Fibroblast of villous mesenchyme (primary cell): ENCODE data around the gene INPP5B. TPM values are rescaled to one million over a fixed set of nuclear protein-coding genes. Genes with fewer than 3 reads are reported as not detected.
A peak's percentile ranks its signal among the peaks of the same experiment; 100 is the strongest.

ENCODE experiments used
- DNase-seq: peaks from one replicate; pipeline ENCODE4 v3.0.0-alpha.2; 2010; ENCODE audit warnings: low read depth
- H3K4me3 ChIP-seq: 2 replicates; pipeline ENCODE4 v1.5.1; 2011; ENCODE audit warnings: low read depth, mild to moderate bottlenecking, low read length
- CTCF ChIP-seq: IDR thresholded peaks from 2 replicates; pipeline ENCODE4 v1.5.1; 2012; ENCODE audit warnings: low read depth, mild to moderate bottlenecking, low read length; ENCODE audit not compliant: insufficient read depth
- total RNA-seq: library from RNA; depleted of rRNA; stranded (reverse); fragments of >200 nt; gene quantifications from 2 replicates; pipeline ENCODE4 v1.2.3, GENCODE V29; 2012

INPP5B gene
- total RNA-seq, result 31.1 and 35.1 TPM in 2 replicates

DNA sequence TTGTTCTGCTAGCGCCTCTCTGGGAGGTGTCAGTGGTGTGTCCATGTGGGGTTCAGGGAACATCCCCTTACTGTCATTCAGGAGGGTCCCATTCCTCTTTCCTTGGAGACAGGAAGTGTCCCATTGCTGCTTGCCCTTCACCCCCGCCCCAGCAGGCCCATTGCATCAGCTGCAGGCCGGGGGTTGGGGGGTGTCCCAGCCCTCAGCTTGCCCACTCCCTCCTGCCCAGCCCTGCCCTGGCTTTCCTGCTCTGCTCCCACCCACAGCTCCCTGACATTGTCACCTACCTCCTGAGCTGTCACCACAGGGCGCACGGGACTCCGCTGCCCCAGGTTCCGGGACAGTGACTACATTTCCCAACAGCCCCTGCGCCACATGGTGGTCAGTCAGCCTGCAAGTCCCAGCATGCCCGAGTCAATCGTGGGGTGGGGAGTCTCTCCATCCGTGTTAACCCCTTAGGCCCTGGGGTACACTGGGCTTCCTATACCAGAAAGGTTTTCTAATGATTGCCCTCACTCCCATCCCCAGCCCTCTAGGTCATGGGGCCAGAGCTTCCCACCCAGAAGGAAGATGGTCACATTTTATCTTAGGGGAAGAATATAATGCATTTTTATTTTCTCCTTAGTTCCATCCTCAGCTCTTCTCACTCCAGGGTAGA is at the start of gene INPP5B:
Gene INPP5B (minus strand): TSS at position 351 of the 658 bp plus-strand sequence. CDS start 745 bp downstream, outside the sequence.
- no peak for TF ChIP-seq CTCF
- DNase-seq, result peak; percentile 90
- peak within 1 kb of the TSS; percentile 86 for H3K4me3 ChIP-seq

GRCh38 chr1:37995751-37996345 is 49.0 kb upstream of the INPP5B start:
- TF ChIP-seq CTCF, result no peak
- DNase-seq, result peak; percentile 87

DNA sequence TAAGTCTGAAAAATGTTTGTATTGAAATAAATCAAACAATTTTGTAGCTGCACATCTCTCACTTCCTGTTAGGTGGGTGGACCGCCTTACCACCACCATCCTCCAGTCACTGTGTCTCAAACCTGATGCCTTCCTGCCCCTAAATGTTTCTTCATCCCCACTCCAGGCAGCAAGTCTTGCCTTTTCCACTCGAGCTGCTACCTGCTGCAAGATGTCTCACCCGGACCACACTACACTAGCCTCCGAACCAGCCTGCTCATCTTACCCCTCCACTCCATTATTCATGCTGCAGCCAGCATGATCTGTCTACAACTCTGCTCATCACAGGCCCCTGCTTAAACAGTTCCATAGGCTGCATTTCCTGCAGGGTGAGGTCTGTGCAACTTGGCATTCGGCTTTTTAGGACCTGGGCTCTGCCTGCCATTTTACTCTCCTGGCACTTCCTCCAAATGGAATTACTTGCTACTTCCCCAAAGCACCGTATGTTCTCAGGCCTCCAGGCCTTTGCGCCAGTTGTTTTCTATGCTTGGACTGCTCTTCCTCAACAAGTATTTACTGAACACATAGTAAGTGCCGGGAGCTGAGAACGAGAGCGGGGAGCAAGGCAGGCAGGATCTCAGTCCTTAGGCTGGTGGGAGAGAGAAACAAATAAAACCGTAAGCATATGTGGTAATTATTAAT is 48.2 kb upstream of the INPP5B start:
- no peak for DNase-seq
- no peak for TF ChIP-seq CTCF
- no peak overlapping the region for H3K4me3 ChIP-seq

More at GRCh38 chr1:37995751-37996345, 49.0 kb upstream of the INPP5B start:
- H3K4me3 ChIP-seq, result peak overlapping the region; percentile 45

DNA sequence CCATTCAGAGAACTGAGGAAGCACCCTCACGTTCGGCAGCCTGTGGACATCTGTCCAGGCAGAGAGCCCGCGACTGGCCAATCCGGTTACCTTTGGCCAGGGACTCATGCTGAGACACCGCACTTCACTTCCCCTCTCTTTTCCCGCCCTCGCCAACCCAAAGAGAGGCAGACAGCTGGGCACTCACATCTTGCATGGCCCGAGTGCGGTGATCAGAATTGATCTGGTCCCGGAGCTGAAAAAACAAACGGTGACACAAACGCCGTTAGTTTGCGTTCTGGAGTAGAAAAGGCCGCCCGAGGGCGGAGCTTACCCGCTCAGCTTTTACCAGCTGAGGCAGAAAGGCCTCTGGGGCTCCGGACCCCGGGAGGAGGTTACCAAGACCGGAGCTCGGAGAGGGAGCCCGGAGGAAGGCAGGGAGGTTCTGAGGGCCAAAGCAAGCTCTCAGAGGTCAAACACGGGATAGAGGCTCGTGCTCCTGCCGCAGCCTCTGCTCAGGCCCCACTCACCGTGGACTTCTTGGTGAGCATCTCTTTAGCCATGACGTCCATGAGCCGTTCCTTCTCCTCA is 42.6 kb upstream of the INPP5B start:
- peak; percentile 38 for DNase-seq
- no peak for TF ChIP-seq CTCF
- H3K4me3 ChIP-seq, result peak overlapping the region; percentile 92

DNA sequence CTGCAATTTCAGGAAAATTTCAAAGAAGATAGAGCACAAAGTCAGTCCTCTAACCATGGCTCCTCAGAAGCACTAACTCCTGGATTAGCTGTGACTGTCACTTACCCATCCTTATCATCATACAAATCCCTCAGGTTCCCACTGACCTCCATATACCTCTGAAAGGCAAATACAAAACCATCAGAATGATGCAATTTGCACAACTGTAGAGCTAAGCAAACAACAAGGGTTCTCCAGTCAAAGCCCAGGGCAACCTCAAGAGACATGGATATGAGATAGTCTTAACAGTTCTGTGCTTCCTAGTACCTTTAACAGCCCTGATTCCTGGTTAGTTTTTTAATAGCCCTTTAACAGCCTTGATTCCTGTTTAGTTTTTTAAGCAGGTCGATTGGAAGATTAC is 40.8 kb upstream of the INPP5B start:
- TF ChIP-seq CTCF, result no peak

DNA sequence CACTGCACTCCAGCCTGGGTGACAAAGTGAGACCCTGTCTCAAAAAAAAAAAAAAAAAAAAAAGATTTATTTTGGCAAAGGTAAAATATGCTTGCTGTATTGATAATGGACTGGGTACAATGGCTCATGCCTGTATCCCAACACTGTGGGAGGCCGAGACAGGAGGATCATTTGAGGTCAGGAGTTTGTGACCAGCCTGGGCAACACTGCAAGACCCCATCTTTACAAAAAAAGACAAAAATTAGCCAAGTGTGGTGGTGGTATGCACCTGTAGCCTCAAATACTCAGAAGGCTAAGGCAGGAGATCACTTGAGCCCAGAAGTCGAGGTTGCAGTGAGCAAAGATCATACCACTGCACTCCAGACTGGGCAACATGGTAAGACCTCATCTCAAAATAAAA is 36.7 kb upstream of the INPP5B start:
- DNase-seq, result no peak
- no peak overlapping the region for H3K4me3 ChIP-seq
- no peak for TF ChIP-seq CTCF

More for the DNA sequence above, 40.8 kb upstream of the INPP5B start:
- H3K4me3 ChIP-seq, result no peak overlapping the region
- no peak for DNase-seq
